ENCODE results near the gene BAHD1.

BAHD1 gene

GRCh38 chr15:40516322-40516721, 75.6 kb downstream of the BAHD1 start:
- DNase-seq (ENCODE audit: low read depth, low spot score) = no peak
- Histone ChIP-seq H3K27ac (ENCODE audit: low read length) (no peak overlapping the region), H3K9me3 (ENCODE audit: control insufficient read depth, insufficient read depth, low read length) (no peaks in the 10 kb centered on the region), H3K36me3 (ENCODE audit: control insufficient read depth, insufficient read depth, low read length) (no peaks in the 10 kb centered on the region), H3K4me1 (ENCODE audit: control insufficient read depth, insufficient read depth, low read length) (peaks cover 1% of the 10 kb centered on the region; the same call in 1 of the 2 replicates), H3K4me3 (ENCODE audit: low read length) (no peak overlapping the region), H3K27me3 (ENCODE audit: control insufficient read depth, insufficient read depth, low read length) (peaks cover 3% of the 10 kb centered on the region; the same call in 1 of the 2 replicates)
- WGBS (ENCODE audit: insufficient coverage, insufficient read length) = no CpG with 5 or more reads among the region's 2 CpGs
